Measurements from ENCODE around the gene RGS19. TPM values are rescaled to one million over a fixed set of nuclear protein-coding genes. Genes with fewer than 3 reads are reported as not detected.

The RGS19 gene
- polyA plus RNA-seq, 3 donors = 4.9 to 19.9 (median 19.2) TPM

DNA sequence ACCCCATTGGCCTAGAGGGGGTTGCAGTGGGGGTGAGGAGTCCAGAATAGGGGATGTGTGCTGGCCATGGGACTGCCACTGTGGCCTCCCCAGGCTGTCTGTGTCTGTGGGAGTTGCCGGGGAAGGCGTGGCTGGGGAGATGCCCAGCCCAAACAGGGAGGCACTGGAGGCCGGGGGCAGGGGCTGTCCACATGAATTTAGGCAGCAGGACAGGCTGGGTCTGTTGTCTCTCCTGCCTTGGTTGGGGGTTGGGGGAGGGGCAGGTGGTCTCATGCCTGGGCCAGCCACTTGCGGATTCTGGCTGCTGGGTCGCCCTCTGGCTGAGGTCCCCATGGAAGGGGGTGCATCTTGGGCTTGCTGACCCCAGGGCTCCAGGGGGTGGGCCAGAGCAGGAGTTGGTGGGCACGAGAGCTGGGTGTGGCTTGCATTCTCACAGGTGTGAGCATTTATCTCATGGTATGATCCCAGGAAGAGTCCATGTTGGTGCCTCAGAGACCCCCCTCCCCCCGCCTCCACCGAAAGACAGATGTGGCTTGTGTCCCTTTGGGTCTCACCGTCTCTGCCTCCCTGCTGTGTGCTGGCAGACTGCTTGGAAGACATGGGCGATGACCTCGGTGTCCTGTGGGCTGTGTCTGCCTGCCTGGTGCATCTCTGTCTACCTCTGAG, 33.8 kb downstream of the RGS19 start:
- no peak overlapping the region for H3K27ac ChIP-seq (ENCODE audit: low read depth, low read length)
- 57 to 66% (median 66%) methylated on average over 11 of the region's 11 CpGs for WGBS, 3 donors

DNA sequence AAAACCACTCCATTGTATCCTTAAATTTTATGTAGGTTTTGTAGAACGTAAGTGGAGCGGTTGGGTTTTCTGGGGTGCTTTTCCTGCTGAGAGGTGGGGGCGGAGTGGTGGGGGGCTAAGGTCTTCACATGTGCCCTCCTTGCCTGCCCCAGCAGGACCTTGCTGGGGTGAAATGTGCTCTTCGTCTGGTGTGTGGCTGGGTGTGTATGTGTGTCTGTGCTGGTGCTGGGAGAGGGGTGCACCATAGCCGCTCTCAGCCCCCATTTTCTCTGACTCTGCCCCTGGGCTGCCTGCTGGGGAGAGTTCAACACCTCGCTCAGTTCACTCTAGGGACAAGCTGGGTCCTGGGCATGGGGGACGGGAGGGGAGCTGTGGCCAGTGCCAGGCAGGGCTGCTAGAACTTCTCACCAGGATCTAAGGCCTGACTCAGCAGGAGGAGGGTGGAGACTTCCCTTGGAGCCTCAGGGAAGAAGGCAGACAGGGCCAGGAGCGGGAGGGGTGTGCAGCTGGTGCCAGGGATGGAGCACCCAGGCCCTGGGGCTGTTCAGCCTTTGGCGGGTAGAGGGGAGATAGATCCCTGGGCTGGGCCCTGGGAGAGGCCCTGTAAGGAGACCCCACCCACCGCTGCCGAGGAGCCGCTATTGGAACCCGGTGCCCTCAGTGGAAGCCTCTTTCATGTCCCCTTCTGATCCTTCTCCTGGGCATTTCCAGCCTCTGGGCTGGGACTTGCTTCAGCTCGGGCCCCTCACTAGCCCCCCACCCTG, 34.7 kb downstream of the RGS19 start:
- 63 to 67% (median 66%) methylated on average over 13 to 14 of the region's 14 CpGs for WGBS, 3 donors
- H3K27ac ChIP-seq (ENCODE audit: low read depth, low read length) = no peak overlapping the region

DNA sequence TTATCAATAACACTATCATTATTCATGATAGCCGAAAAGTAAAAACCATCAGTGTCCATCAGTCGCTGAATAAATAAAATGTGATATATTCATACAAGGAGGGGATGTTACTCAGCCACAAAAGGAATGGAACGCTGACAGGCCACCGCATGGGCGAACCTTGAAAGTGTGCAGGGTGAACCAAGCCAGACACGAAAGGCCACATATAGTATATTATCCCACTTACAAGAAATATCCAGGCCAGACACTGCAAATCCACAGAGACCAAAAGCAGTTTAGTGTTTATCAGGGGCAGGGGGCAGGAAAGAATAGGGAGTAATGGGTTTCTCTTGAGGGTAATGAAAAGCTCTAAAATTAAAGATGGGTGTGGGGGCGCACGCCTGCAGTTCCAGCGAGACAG, 35.5 kb downstream of the RGS19 start:
- H3K27ac ChIP-seq (ENCODE audit: low read depth, low read length) = no peak overlapping the region
- WGBS, 3 donors = 77 to 84% (median 80%) methylated on average over 9 of the region's 9 CpGs

DNA sequence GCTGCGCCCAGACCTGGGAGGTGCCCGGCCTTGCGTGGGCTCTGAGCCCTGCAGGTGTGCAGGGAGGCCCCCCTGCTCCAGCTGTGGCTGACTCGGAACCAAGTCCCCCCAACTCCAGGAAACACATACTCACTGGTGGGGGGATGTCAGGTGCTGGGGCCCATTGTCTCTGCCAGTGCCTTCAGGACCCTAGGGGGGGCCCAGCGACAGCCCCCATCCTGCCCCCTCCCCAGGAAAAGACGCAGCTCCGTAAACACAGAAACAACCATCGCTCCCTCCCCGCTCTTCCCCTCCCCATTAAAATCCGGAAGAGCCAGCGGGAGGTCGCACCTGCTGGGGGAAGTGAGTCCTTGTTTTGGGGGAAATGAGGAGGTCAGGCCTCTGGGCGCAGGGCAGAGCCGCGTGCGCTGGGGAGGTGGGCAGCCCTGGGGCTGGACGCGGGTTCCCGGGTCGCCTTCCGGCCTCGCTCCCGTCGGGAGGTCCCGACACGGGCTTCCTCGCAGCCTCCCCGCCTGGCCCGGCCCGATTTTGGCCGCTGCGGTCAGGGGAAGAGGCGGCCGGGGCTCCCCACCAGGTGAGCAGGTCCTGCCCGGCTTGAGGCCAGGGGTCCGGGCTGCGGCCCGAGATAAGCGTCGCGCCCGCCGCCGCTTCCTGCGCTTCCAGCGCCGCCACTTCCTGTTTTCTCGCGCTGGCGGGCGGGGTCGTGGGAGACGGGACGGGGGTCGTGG, 37.1 kb downstream of the RGS19 start:
- WGBS, 3 donors = 2 to 4% (median 2%) methylated on average over 53 to 55 of the region's 55 CpGs

DNA sequence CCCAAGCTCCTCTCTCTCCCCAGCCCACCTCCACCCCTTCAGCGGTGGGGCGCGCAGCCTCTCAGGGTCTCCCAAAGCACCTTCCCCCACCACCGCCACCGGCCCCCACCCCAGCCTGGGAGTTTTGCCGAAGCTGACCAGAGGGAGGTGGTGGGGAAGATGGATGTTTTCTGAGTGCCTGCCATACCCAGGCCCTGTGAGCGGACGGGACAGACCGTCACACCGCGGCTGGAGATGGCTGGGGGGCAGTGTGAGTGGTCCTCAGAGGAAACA, 37.6 kb downstream of the RGS19 start:
- no peak overlapping the region for H3K27ac ChIP-seq (ENCODE audit: low read depth, low read length)
- 7 to 22% (median 10%) methylated on average over 6 to 11 of the region's 11 CpGs for WGBS, 3 donors

More for the DNA sequence above, 37.1 kb downstream of the RGS19 start:
- H3K27ac ChIP-seq (ENCODE audit: low read depth, low read length) = no peak overlapping the region

DNA sequence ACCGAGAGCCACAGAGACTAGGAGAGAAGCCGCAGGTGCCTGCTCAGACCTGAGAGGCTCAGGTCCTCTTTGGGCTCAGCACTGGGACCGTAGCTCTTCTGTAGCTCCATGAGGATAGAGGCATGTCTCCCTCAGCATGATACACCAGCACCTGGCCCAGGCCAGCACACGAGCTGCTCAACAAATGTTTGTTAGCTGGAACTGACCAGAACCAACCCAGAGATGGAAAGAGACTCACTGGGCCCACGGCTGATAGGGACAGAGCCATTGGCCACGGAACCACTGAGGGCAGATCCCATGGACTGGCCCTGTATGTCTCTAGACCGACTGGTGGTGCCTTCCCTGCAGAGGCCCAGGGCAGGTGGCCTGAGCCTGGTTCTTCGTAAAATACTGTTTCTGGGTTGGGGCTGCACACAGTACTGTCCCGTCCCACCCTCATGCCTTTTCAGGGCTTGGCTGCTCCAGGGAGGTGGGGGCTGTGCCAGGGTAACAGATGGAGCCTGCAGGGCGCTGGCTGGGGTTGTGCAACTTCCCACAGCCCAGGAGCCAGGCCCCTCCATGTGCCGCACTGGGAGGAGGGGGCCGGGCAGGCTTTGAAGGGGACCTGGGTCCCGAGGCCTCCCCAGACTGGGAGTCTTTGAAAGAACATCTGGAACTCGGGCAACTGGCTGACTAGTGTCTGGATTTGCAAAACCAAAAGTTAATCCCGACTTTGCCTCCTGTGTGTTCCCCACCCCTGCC, 38.1 kb downstream of the RGS19 start:
- H3K27ac ChIP-seq (ENCODE audit: low read depth, low read length) = no peak overlapping the region
- 32 to 72% (median 45%) methylated on average over 15 of the region's 15 CpGs for WGBS, 3 donors

DNA sequence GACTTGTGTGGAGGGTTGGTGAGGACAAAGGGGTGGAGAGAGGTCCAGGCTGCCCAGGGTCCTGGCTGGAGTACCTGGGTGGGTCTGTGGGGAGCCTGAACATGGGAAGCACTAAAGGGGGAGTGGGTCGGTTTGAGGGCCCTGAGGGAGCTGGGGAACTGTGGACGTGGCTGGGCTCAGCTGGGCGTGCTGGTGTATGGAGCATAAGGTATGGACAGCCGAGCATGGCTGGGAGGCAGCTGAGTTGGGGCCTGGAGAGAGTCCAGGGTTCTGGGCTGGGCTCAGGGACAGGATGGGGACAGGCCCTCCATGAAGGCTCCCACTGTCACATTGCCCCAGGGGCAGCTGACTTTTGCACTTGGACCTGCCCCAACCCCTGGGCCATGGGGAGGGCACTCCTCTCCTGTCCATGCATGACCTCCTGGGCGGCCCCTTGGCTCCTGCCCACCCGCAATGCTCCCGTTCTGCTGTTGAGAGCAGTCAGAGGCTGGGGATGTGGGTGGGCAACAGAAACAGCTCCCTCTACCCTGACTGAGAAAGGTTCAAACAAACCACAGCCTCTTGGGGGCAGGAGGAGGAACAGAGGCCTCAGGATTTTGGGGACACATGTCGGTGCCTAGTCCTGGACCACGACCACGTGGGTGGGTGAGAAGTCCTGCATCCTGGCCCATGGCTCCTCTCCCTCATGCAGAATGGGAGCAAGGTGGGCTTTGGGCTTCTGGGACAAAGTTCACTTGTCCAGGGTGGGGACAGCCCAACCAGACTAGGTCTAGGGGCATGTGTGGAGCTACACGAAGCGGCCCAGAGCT, 38.9 kb downstream of the RGS19 start:
- H3K27ac ChIP-seq (ENCODE audit: low read depth, low read length) = no peak overlapping the region
- 53 to 64% (median 58%) methylated on average over 11 to 12 of the region's 12 CpGs for WGBS, 3 donors

DNA sequence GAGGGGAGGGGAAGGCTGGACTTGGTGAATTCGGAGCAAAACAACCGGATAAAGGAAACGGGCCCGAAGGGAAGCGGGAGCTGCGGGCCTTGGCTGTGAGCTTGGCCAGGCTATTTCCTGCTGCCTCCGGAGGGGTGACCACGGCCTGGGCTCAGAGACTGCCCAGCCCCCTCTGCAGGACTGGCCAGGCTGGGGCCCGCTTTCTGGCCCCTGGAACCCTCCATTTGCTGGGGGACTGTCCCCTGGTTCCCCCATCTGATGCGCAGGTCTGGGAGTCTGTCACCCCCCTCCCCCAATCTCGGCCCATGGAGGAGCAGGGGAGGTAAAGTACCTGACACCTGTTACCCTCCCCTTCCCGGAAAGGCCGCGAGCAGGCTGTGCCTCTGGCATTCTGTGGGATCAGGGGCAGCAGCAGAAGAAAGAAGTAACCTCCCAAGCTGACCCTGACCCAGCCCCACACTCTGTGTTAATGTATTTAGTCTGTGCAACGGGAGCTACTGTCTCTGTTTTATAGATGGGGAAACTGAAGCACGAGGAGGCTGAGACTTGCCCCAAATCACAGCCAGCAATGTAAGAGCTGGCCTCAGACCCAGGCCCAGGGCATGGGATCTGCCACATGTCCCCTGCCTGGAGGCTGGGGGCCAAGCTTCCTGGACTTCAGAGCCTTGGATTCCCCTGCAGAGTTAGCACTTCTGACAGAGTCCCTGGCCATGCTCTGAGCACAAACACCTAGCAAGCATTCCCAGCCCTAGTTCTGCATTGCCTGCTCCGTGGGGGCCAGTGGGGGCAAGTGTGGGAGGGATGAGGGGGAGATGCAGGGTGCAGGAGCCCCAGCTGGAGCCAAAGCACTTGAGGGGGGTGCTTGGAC, 39.8 kb downstream of the RGS19 start:
- no peak overlapping the region for H3K27ac ChIP-seq (ENCODE audit: low read depth, low read length)
- 13 to 18% (median 14%) methylated on average over 16 to 17 of the region's 17 CpGs for WGBS, 3 donors

DNA sequence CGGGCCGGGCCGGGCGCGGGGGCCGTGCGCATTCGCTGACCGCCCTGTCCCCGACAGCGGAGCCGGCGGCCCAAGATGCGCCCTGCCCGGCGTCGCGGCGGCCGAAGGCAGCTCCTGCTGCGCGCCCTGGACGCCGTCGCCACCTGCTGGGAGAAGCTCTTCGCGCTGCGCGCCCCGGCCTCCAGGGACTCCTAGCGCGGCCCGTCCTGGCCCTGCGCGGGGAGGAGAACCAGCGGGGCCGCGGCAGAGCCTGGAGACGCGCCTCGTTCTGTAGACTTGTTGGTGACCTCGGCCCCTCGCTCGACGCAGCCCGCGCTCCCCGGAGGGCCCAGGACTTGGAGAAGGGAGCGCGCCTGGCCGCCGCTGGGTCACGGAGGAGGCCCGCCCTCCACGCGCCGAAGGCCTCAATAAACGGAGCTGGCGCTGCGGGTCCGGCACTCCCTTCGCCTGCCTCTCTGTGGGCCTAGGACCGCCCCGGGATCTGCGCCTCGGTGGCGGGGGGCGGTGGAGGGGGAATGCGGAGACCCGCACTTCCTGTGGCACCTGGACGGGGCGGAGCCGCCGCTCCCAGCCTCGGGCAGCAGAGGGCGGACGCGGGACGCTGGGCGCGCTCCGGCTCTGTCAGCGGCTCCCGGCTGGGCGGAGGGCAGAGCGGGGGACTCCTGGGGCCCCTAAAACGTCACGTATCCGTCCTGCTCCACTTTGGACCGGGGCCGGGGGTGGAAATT, 40.6 kb downstream of the RGS19 start:
- H3K27ac ChIP-seq (ENCODE audit: low read depth, low read length) = no peak overlapping the region
- WGBS, 3 donors = 0 to 1% (median 0%) methylated on average over 76 to 91 of the region's 91 CpGs

DNA sequence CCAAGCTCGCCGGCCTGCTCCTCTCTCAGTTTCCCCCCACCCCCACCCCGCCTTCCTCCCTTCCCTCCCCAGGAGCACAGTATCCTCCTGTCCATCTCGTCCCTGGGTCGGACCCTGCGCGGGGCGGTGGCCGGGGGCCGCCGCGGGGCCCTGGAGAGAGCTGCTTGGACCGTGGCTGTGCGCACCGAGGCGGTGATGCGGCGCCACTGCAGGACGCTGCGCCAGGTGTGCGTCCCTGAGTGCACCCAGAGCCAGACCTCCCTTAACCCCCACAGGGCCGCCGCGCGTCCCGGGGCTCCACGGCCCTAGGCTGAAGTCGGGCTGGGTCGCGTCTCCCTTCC, 41.1 kb downstream of the RGS19 start:
- H3K27ac ChIP-seq (ENCODE audit: low read depth, low read length) = no peak overlapping the region

DNA sequence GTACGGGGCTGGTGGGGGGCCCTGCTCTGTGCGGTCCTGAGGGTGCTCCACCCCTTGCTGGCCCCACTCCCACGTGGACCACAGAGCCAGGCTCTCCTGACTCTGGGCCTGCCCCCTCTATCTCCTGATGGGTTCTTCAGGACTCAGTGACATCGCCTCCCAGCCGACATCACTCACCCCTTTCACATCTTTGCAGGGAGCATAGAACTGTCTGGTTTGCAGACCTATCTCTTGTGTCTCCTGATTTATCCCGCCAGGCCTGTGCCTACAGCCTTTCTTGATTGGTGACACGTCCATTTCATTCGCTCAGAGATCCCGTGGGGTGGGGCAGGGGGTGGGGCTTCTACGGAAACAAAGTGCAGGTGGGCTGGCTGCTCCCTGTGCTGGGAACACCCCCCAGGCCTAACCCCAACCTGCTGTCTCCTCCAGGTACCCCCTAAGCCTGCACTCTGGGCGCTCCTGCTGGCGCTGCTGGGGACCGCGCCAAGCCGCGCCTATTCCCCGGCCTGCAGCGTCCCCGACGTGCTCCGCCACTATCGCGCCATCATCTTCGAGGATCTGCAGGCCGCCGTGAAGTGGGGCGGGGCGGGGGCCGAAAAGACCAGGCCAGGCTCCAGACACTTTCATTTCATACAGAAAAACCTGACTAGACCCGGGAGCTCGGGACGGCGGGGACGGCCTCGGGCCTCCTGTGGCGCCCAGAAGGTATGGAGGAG, 41.7 kb downstream of the RGS19 start:
- H3K27ac ChIP-seq (ENCODE audit: low read depth, low read length) = no peak overlapping the region
- 9 to 13% (median 11%) methylated on average over 34 to 36 of the region's 36 CpGs for WGBS, 3 donors

More for the DNA sequence above, 41.1 kb downstream of the RGS19 start:
- WGBS, 3 donors = 0 to 3% (median 1%) methylated on average over 5 to 30 of the region's 30 CpGs

DNA sequence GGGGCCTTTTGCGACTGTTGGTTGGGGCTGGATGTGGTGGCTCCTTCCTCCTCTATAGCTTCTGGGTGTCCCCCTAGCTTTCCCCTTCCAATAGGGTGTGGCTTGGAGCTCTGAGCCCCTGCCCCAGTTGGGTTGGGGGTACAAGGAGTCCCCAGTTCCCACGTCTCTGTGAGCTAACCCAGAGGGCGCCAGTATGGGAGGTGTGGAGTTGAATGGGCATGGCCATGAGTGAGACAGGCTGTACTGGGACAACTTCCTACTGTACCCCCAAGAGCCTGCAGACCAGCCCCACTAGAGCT, 42.2 kb downstream of the RGS19 start:
- whole genome bisulfite sequencing, 3 donors = 72 to 77% (median 72%) methylated on average over 3 of the region's 3 CpGs
- no peak overlapping the region for H3K27ac ChIP-seq (ENCODE audit: low read depth, low read length)

DNA sequence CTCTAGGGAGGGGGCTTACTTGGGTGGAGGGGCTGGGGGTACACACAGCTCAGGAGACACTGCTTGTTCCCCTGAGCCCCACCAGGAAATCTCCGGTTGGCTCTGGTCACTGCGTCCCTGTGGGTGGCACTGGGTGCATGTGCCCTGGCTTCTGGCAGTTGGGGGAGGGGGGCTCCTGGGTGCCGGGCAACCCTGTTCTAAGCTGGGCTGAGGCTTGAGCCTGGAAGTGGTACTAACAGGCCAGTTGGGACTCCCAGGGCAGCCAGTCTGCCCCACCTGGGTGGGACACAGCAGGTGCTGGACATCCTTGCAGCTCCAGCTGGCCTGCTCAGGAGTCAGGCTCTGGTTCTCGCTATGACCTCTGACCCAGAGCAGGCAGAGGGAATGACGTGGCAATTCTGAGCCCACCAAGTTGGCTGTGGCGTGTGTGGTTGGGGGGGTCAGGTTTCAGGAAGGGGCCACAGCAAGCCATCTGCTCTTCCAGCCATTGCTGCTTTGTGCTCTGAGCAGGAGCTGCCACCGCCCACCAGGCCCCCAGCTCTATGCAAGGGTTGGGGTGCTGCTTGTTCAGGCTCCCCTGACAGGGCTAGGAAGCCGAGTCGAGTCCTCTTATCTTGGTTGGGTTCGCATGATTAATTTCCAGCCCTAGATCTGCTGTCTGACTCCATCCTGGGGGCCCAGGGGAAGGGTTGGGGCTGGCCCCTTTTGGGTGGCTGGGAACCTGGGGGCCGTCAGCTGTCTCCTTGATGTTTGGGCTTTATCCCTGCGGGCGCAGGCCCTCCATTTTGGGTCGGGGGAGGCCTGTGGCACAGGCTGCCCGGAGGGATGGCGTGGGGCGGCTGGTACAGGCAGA, 42.7 kb downstream of the RGS19 start:
- 62 to 65% (median 65%) methylated on average over 16 to 17 of the region's 17 CpGs for WGBS, 3 donors
- no peak overlapping the region for H3K27ac ChIP-seq (ENCODE audit: low read depth, low read length)

DNA sequence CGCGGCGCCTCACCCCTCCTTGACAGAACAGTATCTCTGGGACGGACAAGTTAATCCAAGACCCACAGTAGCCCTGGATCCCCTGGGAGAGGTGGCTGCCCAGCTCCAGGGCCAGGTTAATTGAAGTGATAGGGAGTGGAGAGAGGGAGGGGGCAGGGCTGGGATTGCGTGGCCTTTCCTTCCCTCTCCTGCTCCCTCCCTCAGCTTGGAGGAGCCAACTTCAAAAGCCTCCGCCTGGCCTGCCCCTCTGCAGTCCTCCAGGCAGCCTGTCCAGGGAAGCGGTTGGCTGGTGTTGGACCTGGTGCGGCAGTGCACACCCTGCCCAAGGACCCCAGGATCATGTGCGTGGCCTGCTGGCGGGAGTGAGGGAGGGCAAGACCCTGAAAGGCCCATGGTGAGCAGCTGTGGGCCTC, 43.4 kb downstream of the RGS19 start, which contains the start of gene C20orf204:
C20orf204 (plus strand) TSS at position 250 of the 413 bp plus-strand sequence; CDS start at position 392, 142 bp downstream.
- 60 to 83% (median 75%) methylated on average over 10 of the region's 10 CpGs for WGBS, 3 donors
- H3K27ac ChIP-seq (ENCODE audit: low read depth, low read length) = no peak within 1 kb of the TSS
